GM21723 (cell line): ENCODE data around the gene CFAP70.

Experiments used
- ATAC-seq: cut with Tn5 transposase; IDR thresholded peaks from one replicate; pipeline ENCODE4 v1.9.1; 2021; ENCODE audit warnings: mild to moderate bottlenecking, moderate library complexity; ENCODE audit not compliant: unreplicated experiment

CFAP70 gene

GRCh38 chr10:73218431-73219191, 140.1 kb downstream of the CFAP70 start:
- no peak for ATAC-seq

GRCh38 chr10:73217628-73218027, 141.0 kb downstream of the CFAP70 start:
- no peak for ATAC-seq

GRCh38 chr10:73215749-73216148, 142.9 kb downstream of the CFAP70 start:
- ATAC-seq: no peak

GRCh38 chr10:73211106-73211811, 147.4 kb downstream of the CFAP70 start:
- no peak for ATAC-seq

- no peak for ATAC-seq
Observed at GRCh38 chr10:73210395-73211105, 148.1 kb downstream of the CFAP70 start.

- ATAC-seq: no peak
Observed at GRCh38 chr10:73209705-73210104, 149.0 kb downstream of the CFAP70 start.

GRCh38 chr10:73207883-73208282, 150.8 kb downstream of the CFAP70 start:
- ATAC-seq: no peak

- ATAC-seq: no peak
Observed at GRCh38 chr10:73206385-73206784, 152.3 kb downstream of the CFAP70 start.

- ATAC-seq: no peak
Observed at GRCh38 chr10:73205890-73206289, 152.8 kb downstream of the CFAP70 start.

GRCh38 chr10:73205081-73205480, 153.6 kb downstream of the CFAP70 start:
- ATAC-seq: no peak
